Raji (cell line): ENCODE measurements around the gene HTRA2.

Experiments used
- POLR2A ChIP-seq: IDR thresholded peaks from 2 replicates; pipeline ENCODE4 v1.6.1; 2011; ENCODE audit warnings: low read depth, low read length, control low read depth; ENCODE audit not compliant: insufficient read depth

Gene HTRA2

DNA sequence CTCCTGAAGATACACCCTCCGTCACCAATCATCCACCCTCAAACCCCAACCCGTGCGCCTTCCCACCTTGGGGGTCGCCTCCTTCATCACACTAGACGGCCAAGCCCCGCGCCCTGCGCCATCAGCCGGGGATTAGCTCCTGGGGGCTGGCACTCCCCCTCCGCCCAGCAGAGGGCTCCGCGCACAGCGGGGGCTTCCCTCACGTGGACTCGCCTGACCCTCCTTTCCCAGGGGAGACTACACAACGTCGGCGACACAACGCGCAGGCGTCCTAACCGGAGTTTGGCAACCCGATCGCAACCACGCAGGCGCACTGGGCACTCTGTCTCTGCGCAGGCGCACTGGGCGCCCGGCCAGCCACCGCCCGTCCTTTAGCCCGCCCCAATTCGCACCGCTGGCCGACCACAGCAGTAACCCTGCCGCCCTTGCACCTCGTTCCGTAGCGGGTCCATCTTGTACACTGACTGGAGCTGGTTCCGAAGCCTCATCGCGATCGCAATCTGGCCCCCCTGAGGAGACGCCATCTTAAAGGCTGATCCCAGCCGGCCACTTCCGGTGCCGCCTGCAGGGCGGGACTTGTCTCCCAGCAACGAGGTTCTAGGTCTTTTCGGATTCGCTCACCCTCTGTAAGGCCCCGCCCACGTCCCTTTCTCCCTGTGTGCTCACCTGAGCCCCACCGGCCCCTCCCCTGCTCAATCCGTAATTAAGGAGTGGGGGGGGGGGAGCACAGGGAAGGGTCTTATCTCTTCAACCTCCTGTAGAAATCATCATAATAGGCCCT is 22.4 kb upstream of the HTRA2 start, which contains the start of gene PCGF1:
Gene PCGF1 (minus strand): TSS at position 551 of the 781 bp plus-strand sequence. CDS start 27 bp downstream, at position 524.
- peak; percentile 77 for TF ChIP-seq POLR2A

DNA sequence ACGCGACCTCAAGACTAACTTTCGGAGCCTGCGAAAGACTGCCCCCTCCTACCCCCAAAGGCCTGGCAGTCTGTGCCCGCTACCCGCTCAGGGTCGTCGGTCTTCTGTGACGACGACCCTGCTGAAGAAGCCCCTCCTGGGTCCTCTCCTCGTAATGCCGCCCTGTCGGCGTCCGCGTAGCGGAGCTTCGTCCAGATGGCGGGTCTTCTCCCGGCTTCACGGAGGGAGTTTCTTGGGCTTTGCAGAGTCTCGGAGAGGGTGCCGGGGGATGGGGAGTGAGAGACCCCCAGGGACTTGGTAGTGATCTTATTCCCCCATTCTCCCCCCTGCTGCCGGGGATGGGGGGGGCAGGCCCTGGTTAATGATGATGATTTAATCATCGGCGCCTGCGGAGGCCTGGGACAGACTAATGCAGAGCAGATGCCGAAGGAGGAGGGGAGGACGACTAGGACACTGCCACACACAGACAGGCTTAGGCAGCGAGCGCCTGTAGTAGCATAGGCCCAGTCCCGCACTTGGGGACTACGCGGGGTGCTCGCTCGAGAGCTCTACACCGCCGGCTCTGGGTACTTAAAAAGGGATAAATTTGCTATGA is 21.7 kb upstream of the HTRA2 start:
- no peak for TF ChIP-seq POLR2A

DNA sequence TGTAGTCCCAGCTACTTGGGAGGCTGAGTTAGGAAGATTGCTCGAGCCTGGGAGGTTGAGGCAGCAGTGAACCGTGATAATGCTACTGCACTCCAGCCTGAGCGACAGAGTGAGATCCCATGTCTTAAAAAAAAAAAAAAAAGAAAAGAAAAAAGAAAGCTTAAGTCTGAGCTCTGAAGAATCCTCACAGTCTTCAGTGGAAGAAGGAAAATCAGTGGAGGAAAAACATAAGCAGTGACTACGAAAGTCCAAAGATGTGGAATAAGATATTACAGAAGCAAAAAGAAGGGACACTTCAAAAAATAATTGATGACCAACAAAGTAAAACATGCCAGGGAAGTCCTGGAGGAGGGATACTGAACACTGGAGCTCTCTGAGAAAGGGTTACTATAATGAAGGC is 19.5 kb upstream of the HTRA2 start:
- no peak for TF ChIP-seq POLR2A

DNA sequence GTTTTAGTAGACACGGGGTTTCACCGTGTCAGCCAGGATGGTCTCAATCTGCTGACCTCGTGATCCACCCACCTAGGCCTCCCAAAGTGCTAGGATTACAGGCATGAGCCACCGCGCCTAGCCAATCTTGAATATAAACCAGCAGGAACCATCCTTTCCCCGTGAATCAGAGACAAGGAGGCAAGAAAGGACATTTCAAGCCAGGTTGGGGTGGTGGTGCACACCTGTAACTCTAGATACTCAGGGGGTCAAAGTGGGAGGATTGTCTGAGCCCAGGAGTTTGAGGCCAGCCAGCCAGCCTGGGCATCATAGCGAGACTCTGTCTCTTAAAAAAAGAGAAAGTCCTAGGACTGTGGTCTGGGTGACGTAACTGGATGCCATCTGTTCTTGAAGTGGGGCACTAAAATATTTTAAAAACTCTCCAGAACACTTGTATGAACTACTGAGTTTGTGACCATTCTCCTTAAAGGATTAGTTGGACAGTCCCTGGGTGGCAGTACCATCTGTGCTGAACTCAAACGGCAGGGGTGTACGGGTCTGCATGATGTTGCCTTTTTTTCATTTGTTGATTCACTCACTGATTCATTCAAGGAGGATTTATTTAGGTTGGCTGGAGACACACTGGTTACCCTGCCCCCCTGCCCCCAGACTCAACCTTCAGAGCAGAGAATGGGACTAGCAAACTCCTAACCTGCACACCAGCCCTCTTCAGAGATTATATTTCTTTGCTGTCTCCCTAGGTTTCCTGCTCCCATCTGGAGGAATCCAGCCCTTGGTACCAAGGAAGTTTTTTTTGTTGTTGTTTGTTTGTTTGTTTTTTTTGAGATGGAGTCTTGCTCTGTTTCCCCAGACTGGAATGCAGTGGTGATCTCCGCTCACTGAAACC is 18.4 kb upstream of the HTRA2 start:
- no peak for TF ChIP-seq POLR2A

DNA sequence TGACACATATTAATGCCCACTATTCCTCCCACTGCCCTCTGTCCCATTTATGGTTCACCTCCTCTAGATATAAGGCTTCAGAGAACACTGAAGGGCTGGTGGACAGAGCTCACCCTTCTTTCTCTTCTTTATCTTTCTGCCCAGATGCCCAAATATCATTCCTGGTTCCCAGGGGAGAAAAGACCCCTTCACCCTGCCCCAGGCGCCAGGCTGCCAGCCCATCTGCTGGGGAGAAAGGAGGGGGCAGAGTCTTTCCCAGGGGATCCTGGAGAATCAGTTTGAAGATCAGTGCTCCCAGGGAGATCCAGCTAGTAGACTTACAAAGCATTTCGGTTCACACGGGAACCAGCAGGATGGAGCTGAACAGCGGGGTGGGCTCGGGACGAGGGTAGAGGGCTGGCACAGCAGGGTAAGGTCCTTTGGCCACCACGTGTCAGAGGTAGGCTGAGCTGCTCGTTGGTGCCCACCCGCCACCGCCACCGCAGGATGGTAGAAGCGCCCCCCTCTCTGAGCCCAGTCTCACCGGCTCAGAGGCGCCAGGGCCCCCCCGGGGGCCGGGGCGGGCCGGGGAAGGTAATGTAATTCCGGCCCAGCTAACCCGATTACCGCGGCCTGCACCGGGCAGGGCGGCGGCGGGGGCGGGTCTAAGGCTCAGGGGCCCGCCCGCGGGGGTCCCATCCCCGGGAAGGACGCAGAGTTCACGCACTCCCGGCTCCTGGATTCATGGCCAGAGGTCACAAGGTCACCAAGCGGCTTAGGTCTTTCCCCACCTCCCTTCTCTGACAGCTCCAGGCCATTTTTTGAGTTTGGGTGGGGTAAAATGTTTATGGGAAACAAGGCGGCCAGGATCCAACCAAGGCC is 16.8 kb upstream of the HTRA2 start:
- TF ChIP-seq POLR2A, result no peak

DNA sequence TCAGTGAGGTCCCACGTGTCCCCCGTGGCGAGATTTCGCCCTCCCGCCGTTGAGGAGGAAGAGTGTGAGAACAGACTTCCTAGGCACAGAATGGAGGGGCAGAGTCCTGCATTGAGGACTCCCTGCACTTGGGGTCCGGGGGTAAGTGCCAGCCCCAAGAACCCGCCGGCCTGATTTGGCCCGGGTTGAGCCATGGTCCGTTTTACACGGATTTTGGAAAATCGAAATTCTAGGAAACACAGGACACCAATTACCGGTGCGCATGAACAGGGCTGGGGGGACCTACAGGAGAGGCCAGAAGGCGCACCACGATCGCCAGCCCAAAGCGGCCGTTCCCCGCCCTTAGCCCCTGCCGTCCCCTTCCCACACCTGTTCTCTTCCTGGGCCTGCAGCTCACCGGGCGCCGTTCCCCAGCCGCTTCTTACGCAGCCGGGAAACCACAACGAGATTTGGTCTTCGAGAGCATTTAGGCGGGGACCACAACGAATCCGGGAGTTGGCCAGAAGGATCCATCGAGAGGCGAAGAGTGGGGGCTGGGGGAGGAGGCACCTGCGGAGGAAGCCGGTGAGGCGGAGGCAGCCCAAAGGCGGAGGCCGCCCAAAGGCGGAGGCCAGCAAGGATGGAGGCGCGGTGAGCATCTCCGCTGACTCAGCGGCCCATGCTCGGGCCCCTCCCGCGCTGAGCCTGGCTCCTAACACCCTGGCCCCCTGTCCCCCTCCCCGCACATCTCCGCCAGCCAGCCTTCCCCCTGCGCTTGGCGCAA is 15.9 kb upstream of the HTRA2 start:
- TF ChIP-seq POLR2A, result no peak

DNA sequence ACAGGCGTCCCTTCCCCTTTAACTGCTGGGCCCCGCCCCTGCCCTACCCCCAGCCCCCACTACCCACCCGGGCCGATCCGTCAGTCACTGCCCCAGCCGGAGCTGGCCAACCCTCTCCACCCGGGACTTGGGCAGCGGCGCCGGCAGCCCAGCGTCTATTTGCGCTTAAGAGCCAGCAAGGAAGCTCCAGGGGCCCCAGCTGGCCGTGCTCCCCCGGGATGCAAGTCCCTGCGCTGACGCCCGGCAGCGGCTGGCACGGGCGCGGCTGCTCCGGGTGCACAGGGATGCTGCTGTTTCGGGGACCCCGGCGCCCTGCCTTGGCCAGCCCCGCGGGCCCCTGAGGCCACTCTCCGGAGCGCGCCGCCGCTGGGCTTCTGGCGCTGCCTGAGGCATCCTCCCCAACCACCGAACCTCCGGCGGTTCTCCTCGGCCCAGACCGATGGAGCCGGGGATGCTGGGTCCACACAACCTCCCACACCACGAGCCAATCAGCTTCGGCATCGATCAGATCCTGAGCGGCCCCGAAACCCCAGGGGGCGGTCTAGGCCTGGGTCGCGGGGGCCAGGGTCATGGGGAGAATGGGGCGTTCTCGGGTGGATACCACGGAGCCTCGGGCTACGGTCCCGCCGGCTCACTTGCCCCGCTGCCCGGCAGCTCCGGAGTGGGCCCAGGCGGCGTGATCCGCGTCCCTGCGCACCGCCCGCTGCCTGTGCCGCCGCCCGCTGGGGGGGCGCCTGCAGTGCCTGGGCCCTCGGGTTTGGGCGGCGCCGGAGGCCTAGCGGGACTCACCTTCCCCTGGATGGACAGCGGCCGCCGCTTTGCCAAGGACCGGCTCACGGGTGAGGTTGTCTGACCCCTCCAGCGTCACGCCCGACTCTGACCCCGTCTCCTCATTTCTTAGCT is 15.1 kb upstream of the HTRA2 start, which contains the start of gene TLX2:
Gene TLX2 (plus strand): TSS at position 83 of the 903 bp plus-strand sequence. CDS start 357 bp downstream, at position 440.
- no peak for TF ChIP-seq POLR2A

DNA sequence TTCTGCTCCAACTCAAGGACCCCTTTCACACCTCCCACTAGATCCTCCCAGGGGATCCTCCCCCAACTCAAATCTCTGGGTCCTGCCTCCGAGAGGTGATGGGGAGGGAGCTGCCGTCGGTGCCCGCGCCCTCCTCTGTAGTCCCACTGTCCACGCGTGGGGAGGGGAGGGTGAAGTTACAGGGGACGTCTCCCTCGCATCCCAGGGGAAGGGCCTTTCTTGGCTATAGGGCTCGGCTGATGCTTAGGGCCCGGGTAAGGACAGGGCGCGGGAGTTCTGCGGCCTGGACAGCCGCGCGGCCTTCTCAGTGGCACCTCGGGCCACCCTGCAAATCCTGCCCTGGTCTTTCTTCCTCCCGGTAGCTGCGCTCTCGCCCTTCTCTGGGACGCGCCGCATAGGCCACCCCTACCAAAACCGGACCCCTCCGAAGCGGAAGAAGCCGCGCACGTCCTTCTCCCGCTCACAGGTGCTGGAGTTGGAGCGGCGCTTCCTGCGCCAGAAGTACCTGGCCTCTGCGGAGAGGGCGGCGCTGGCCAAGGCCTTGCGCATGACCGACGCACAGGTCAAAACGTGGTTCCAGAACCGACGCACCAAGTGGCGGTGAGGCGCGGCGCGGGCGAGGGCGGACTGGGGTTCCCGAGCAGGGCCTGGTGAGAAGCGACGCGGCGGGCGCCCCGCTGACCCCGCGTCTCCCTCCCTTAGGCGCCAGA is 14.3 kb upstream of the HTRA2 start:
- no peak for TF ChIP-seq POLR2A

DNA sequence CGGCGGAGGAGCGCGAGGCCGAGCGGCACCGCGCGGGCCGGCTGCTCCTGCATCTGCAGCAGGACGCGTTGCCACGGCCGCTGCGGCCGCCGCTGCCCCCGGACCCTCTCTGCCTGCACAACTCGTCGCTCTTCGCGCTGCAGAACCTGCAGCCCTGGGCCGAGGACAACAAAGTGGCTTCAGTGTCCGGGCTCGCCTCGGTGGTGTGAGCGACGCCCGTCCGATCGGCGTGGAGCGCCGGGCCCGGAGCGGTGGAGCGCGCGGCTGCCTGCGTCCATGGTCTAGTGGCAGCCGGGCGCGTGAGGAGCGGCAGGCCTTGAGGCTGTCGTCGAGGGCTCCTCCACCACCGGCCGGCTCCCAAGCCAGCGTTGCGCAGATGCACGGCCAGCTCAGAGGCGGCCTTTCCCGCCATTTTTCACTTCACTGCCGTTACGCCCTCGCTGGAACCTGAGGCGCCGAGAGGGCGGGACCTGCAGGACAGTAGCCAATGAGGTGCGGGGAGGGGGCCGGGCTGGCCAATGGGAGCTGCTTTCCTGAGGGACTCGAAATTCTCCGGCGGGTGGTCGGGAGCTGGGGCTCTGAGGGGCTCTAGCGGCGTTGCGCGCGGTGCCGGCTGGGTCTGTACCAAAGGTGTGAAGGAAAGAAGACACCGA is 13.6 kb upstream of the HTRA2 start:
- TF ChIP-seq POLR2A, result no peak

DNA sequence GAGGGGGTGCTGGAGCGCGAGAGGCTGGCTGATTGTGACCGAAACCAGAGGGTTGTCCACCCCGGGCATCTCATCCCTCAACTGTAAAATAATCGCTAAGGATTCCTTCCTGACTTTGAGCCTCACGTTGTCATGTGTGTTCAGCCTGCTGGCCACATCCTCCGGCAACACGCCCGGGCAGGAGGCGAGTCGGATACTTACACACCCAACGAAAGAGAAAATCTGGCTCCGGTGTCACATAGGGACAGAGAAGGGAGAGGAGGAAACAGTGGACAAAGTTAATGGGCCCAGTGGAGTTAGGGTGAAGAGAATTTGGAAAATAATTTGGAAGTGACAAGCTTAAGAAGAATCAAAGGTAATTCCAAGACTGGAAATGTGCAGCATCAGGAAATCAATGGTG is 13.1 kb upstream of the HTRA2 start:
- TF ChIP-seq POLR2A, result no peak

DNA sequence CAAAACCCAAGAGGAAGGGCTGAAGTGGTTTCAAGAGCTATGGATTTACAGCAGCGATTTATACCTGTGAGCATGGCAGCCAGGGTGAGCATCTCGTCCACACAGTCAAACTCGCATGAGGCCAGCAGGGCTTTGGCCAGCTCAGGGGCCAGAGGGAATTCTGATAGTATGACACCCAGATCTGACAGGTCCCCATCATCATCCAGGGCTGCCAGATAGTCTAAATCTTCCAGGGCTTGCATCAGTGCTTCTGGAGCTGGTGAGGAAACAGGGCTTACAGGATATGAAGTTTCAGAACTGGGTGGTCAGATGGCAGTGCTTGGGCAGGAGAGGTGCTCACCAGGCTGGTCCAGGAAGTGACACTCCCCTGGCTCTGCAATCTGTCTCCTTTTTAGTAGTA is 7.2 kb upstream of the HTRA2 start:
- TF ChIP-seq POLR2A, result no peak

DNA sequence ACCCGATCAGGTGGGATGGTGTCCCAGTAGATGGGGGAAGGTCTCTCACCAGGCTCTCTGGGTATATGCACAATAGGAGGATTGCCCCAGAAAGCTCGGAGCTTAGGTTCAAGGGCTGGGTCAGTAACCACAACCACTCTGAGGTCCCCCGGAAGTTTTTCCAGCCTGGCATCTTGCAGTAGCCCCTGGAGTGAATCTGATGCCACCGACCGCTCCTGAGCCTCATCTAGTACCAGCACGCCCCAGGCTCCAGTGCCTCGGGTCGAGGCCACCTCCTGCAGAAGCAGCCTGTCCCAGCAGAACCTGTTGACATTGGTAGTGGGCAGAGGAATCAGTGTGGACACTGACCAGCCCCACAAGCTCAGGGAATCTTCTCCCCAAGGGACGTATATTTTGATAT is 5.7 kb upstream of the HTRA2 start:
- TF ChIP-seq POLR2A, result no peak
